Measurements from ENCODE around the gene OCA2. TPM values are rescaled to one million over a fixed set of nuclear protein-coding genes. Genes with fewer than 3 reads are reported as not detected.

The OCA2 gene
- total and polyA plus RNA-seq, 2 of the 8 experiments (the other 6 are each of a cell fraction or from before 2014, with no cell fraction given): 0.20 TPM

DNA sequence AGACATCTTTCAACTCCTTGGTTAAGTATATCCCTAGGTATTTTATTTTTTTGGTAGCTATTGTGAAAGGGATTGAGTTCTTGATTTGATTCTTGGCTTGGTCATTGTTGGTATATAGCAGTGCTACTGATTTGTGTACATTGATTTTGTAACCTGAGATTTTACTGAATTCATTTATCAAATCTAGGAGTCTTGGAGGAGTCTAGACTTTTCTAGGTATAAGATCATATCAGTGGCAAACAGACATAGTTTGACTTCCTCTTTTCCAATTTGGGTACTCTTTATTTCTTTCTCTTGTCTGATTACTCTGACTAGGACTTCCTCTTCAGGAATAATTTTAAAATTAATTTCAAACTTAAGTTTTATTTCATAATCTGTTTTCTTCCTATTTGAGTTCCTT is 125.2 kb downstream of the OCA2 start:
- Histone ChIP-seq H2BK20ac (ENCODE audit: low read length) (no peak overlapping the region), H3K79me2 (ENCODE audit: control insufficient read depth in 1 of 2, insufficient read depth in 2 of 2, low read length in 2 of 2) (no peaks in the 10 kb centered on the region), H2BK120ac (replicated peaks; ENCODE audit: low read depth, low read length) (no peak overlapping the region), H2BK5ac (ENCODE audit: low read depth, low read length) (no peak overlapping the region), H3K9me3 (ENCODE audit: insufficient read depth in 2 of 2, low read depth in 1 of 2, low read length in 1 of 2) (no peaks in the 10 kb centered on the region), H4K20me1 (replicated peaks in 1 of 2; ENCODE audit: control insufficient read depth in 1 of 2, insufficient read depth in 2 of 2, low read length in 2 of 2) (no peaks in the 10 kb centered on the region), H3K18ac (ENCODE audit: extremely low read depth, low read length) (no peak overlapping the region), H3K36me3 (ENCODE audit: control insufficient read depth in 2 of 4, insufficient read depth in 4 of 4, low read length in 3 of 4) (no peaks in the 10 kb centered on the region), H2BK12ac (ENCODE audit: low read depth, low read length) (no peak overlapping the region), H3K9ac (replicated peaks in 1 of 4; ENCODE audit: extremely low read depth in 1 of 4, low read depth in 3 of 4, low read length in 3 of 4) (no peak overlapping the region), H3K27ac (ENCODE audit: low read depth, low read length) (no peak overlapping the region), H3K56ac (replicated peaks; ENCODE audit: insufficient read length, low read depth, low read length) (no peak overlapping the region), H3K14ac (ENCODE audit: insufficient read length) (no peak overlapping the region), H2AK5ac (ENCODE audit: low read depth, low read length) (no peak overlapping the region), H3K4me3 (ENCODE audit: extremely low read depth in 1 of 4, insufficient read depth in 2 of 4, low read depth in 3 of 4, low read length in 4 of 4) (no peak overlapping the region), H2BK15ac (ENCODE audit: low read length) (no peak overlapping the region), H3K4me2 (ENCODE audit: insufficient read depth in 1 of 2, low read depth in 2 of 2, low read length in 2 of 2) (no peak overlapping the region), H3K79me1 (ENCODE audit: low read depth, low read length) (no peaks in the 10 kb centered on the region), H4K5ac (ENCODE audit: insufficient read length, low read depth, low read length) (no peak overlapping the region), H4K8ac (ENCODE audit: extremely low read depth, insufficient read depth, low read length) (no peak overlapping the region), H3K4ac (replicated peaks; ENCODE audit: insufficient read length, low read depth, low read length) (no peak overlapping the region), H3K4me1 (replicated peaks in 1 of 4; ENCODE audit: control insufficient read depth in 3 of 4, insufficient read depth in 4 of 4, low read length in 3 of 4) (no peaks in the 10 kb centered on the region), H2AFZ (ENCODE audit: low read length) (no peak overlapping the region), H3K23me2 (ENCODE audit: low read depth, low read length) (no peaks in the 10 kb centered on the region), H3K27me3 (replicated peaks in 1 of 4; ENCODE audit: control insufficient read depth in 3 of 4, extremely low read depth in 1 of 4, insufficient read depth in 3 of 4, low read length in 3 of 4) (no peaks in the 10 kb centered on the region), H4K91ac (replicated peaks; ENCODE audit: insufficient read length, low read length) (no peak overlapping the region), H3K23ac (ENCODE audit: insufficient read length) (no peak overlapping the region)
- DNase-seq (ENCODE audit: low read depth in 1 of 2, low spot score in 2 of 2): no peak
- POLR2A ChIA-PET (ENCODE audit: partially characterized antibody): no interaction called here
- no peak for TF ChIP-seq SRF (IDR thresholded peaks at IDR 0.05; ENCODE audit: low read depth, low read length)
- no peak for TF ChIP-seq HDAC2 (IDR thresholded peaks at IDR 0.05; ENCODE audit: borderline replicate concordance in 1 of 2, low read depth in 2 of 2, low read length in 2 of 2)
- TF ChIP-seq HDAC6 (IDR thresholded peaks at IDR 0.05; ENCODE audit: low read depth, low read length): no peak
- TF ChIP-seq TCF12 (IDR thresholded peaks at IDR 0.05; ENCODE audit: low read depth, low read length): no peak
- FAIRE-seq: no peak
- CTCF ChIA-PET (ENCODE audit: partially characterized antibody): no interaction called here

Data from H1 (cell line).